Astrocyte of the cerebellum (primary cell): ENCODE data around the gene UTP14A.
A peak's percentile ranks its signal among the peaks of the same experiment; 100 is the strongest.
"Not testable (repeated sequence)": the region's sequence is repeated elsewhere in the genome, so short reads cannot be mapped to it uniquely, and the experiment has no call there.

Source experiments
- DNase-seq: peaks from one replicate; pipeline ENCODE4 v3.0.0-alpha.2; 2011; ENCODE audit warnings: low read depth
- H3K4me3 ChIP-seq: 2 replicates; pipeline ENCODE4 v1.5.1; 2011; ENCODE audit warnings: mild to moderate bottlenecking, low read depth, low read length, moderate library complexity
- CTCF ChIP-seq: IDR thresholded peaks from 2 replicates; pipeline ENCODE4 v1.5.1; 2012; ENCODE audit warnings: low read length, low read depth, moderate library complexity, mild to moderate bottlenecking; ENCODE audit errors: missing control alignments
- in situ Hi-C: cut with HindIII; loops from 2 replicates; pipeline ENCODE4 v1.10.0; 2017; ENCODE audit warnings: low sequenced_read_pairs

UTP14A gene

GRCh38 chrX:129905787-129906580 is at the start of gene UTP14A:
UTP14A (plus strand) TSS chrX:129906164; CDS start chrX:129906211, 47 bp downstream.
- DNase-seq, result peak; percentile 74
- TF ChIP-seq CTCF, result no peak
- peak within 1 kb of the TSS; percentile 75 for H3K4me3 ChIP-seq
- in situ Hi-C loops, result no loop called here

GRCh38 chrX:129859134-129859533 is 46.8 kb upstream of the UTP14A start:
- H3K4me3 ChIP-seq, DNase-seq, in situ Hi-C loops: not testable (repeated sequence)

- in situ Hi-C loops, H3K4me3 ChIP-seq: not testable (repeated sequence)
Measured at GRCh38 chrX:129866321-129866720, 39.6 kb upstream of the UTP14A start.

GRCh38 chrX:129872524-129872923 is 33.4 kb upstream of the UTP14A start:
- in situ Hi-C loops, result no loop called here
- no peak for TF ChIP-seq CTCF
- no peak for DNase-seq
- H3K4me3 ChIP-seq, result no peak overlapping the region

More at GRCh38 chrX:129866321-129866720, 39.6 kb upstream of the UTP14A start:
- DNase-seq, result not testable (repeated sequence)

GRCh38 chrX:129875669-129876068 is 30.3 kb upstream of the UTP14A start:
- H3K4me3 ChIP-seq, result no peak overlapping the region
- in situ Hi-C loops, result no loop called here
- TF ChIP-seq CTCF, result peak; percentile 31
- peak; percentile 58 for DNase-seq

GRCh38 chrX:129876771-129877305 is 29.1 kb upstream of the UTP14A start:
- no peak overlapping the region for H3K4me3 ChIP-seq
- in situ Hi-C loops, result no loop called here
- DNase-seq, result peak; percentile 64
- TF ChIP-seq CTCF, result no peak

- in situ Hi-C loops, result no loop called here
- H3K4me3 ChIP-seq, result no peak overlapping the region
- DNase-seq, result peak; percentile 19
- TF ChIP-seq CTCF, result no peak
Measured at GRCh38 chrX:129877401-129877800, 28.6 kb upstream of the UTP14A start.
